Neutrophil (primary cell): Measurements from ENCODE around the gene GLRA3.
"Not testable (repeated sequence)": the region's sequence is repeated elsewhere in the genome, so short reads cannot be mapped to it uniquely, and the experiment has no call there.

Experiments
- H3K27ac ChIP-seq: fragments of 200-600 bp; sonication (generic); 2 replicates; pipeline ENCODE4 v1.5.1; 2016; ENCODE audit warnings: mild to moderate bottlenecking, moderate library complexity
- H3K27me3 ChIP-seq: fragments of 200-600 bp; sonication (generic); 2 replicates; pipeline ENCODE4 v1.6.0; 2016; ENCODE audit warnings: mild to moderate bottlenecking
- H3K36me3 ChIP-seq: fragments of 200-600 bp; sonication (generic); 2 replicates; pipeline ENCODE4 v1.5.1; 2017
- H3K4me1 ChIP-seq, 2 experiments: fragments of 200-600 bp in 1 of 2; sonication (generic) in 1 of 2; 1 replicate in 1 of 2; 2 replicates in 1 of 2; pipeline versions ENCODE4 v1.5.1 to v1.6.1; 2013 to 2016; ENCODE audit warnings: low read depth in 1 of 2, low read length in 1 of 2, mild to moderate bottlenecking in 1 of 2, moderate library complexity in 1 of 2; ENCODE audit not compliant: control insufficient read depth in 1 of 2, insufficient read depth in 1 of 2
- H3K4me3 ChIP-seq, 2 experiments: fragments of 200-600 bp in 1 of 2; sonication (generic) in 1 of 2; 1 replicate in 1 of 2; 2 replicates in 1 of 2; pipeline ENCODE4 v1.5.1; 2013 to 2016; ENCODE audit warnings: low read depth in 1 of 2, low read length in 1 of 2, mild to moderate bottlenecking in 1 of 2, moderate library complexity in 1 of 2
- H3K9me3 ChIP-seq: fragments of 200-600 bp; sonication (generic); 2 replicates; pipeline ENCODE4 v1.5.1; 2016
- TF ChIP-seq, protein P1 (sequence below): fragments of 200-600 bp; sonication (generic); IDR thresholded peaks from 2 replicates; pipeline ENCODE4 v1.5.1; 2016; ENCODE audit warnings: antibody characterized with exemption

GLRA3 gene

DNA sequence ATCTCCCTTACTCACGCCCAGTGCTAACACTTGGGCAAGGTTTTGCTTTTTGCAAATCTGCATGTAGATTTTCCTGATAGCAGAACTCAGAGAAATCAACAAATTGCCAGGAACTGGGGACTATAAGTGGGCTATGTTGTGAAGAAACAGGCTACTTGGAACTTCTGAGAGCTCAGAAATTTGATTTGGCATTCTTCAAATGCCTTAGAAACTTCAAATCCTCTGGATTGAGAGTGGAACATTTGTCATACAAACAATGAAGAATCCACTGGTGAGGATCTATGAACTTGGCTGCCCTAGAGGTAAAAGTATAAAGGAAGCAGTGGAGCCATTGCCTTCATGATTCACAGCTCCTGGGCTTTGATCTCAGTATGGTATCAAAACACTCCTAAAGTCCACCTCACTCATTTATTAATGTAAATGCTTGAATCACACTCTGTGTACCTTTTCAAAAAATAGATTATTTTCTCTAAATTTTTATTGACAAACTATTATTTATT lies 126.0 kb downstream of the GLRA3 start:
- Histone ChIP-seq H3K9me3 (no peaks in the 10 kb centered on the region), H3K4me3 (no peak overlapping the region), H3K27ac (no peak overlapping the region), H3K27me3 (peaks cover 4% of the 10 kb centered on the region), H3K36me3 (no peaks in the 10 kb centered on the region), H3K4me1 (peaks cover 6% of the 10 kb centered on the region in 2 experiments)
- TF ChIP-seq, protein P1, sequence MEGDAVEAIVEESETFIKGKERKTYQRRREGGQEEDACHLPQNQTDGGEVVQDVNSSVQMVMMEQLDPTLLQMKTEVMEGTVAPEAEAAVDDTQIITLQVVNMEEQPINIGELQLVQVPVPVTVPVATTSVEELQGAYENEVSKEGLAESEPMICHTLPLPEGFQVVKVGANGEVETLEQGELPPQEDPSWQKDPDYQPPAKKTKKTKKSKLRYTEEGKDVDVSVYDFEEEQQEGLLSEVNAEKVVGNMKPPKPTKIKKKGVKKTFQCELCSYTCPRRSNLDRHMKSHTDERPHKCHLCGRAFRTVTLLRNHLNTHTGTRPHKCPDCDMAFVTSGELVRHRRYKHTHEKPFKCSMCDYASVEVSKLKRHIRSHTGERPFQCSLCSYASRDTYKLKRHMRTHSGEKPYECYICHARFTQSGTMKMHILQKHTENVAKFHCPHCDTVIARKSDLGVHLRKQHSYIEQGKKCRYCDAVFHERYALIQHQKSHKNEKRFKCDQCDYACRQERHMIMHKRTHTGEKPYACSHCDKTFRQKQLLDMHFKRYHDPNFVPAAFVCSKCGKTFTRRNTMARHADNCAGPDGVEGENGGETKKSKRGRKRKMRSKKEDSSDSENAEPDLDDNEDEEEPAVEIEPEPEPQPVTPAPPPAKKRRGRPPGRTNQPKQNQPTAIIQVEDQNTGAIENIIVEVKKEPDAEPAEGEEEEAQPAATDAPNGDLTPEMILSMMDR, result no peak

DNA sequence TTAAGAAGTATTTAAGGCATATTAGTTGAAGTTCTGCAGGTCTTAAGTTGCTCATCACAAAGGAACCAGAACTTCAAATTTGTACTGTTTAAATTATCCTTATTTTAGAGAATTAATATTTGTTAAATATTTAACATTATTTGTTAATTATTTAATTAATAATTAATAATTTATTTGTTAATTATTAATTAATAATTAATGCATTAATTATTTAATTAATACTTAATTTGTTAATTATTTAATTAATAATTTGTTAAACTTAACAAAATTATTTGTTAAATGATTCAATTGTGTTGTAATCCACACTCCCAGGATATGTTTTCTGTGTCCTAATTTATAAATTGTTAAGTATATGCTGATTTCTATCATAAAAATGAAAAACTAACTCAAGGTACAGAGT lies 129.4 kb downstream of the GLRA3 start:
- Histone ChIP-seq H3K9me3 (no peaks in the 10 kb centered on the region), H3K4me1 (peaks cover 23% of the 10 kb centered on the region in 2 experiments), H3K4me3 (no peak overlapping the region), H3K27ac (no peak overlapping the region), H3K36me3 (no peaks in the 10 kb centered on the region), H3K27me3 (peaks cover 4% of the 10 kb centered on the region)
- TF ChIP-seq, protein P1, result no peak

DNA sequence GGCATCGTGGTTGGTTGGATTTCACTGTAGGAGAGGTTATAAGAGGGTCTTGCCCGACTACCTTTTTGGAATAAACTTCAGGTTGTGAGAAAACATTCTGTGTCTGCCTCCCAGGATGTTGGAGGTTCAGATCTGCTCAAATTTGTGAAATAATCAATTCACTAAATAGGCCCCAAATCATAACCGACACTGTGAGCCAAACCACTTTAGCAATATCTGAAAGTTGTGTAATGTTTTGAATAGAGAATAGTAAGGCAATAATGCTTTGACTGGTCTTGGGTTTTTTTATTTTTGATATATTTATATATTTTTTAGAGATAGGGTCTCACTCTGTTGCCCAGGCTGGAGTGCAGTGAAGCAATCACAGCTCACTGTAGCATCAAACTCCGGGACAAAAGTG lies 131.2 kb downstream of the GLRA3 start:
- Histone ChIP-seq H3K36me3 (no peaks in the 10 kb centered on the region), H3K27me3 (no peaks in the 10 kb centered on the region), H3K4me1 (peaks cover 23% of the 10 kb centered on the region in 2 experiments), H3K9me3 (no peaks in the 10 kb centered on the region), H3K27ac (peak overlapping the region; percentile 57), H3K4me3 (no peak overlapping the region)
- TF ChIP-seq, protein P1, result no peak

DNA sequence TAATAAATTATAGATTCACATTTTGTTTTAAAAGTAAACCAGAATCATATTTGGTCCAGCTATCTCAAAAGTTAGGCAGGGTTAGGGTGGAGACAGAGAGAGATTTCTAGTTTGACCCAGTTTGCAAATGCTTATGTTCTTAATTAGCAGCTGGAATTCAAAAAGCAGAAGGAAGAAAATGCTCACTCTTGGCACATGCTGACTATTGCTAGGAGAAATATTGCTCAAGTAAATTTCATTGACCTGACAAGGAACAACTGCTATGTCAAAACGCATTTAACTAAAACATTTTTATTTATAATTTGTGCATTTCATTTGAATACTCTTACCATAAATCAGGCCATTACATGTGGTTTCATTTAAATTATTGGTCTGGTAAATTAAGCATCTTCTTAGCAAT lies 131.8 kb downstream of the GLRA3 start:
- no peak overlapping the region for H3K4me3 ChIP-seq
- TF ChIP-seq, protein P1, result no peak
- no peaks in the 10 kb centered on the region for H3K9me3 ChIP-seq
- H3K27ac ChIP-seq, result peak overlapping the region; percentile 57
- H3K27me3 ChIP-seq, result no peaks in the 10 kb centered on the region
- H3K36me3 ChIP-seq, result no peaks in the 10 kb centered on the region
- H3K4me1 ChIP-seq, result peaks cover 21 to 23% of the 10 kb centered on the region in 2 experiments

DNA sequence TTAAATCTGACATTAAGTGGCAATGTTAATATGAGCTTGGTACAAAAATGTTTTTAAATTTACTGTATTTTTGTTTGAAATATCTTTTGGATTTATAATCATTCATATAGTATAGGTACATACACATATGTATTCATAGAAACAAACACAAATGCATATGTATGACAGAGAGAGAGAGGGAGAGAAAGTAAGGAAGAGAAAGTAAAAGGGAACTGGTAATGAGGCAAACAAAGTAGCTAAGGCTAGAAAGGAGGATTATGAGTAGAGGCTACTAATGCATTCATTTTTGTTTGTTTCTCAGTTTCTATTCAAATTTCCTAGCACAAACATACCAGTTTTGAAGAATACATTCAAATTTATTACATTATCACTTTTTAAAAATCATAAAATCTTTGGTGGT lies 132.4 kb downstream of the GLRA3 start:
- Histone ChIP-seq H3K27ac (peak overlapping the region; percentile 57), H3K9me3 (no peaks in the 10 kb centered on the region), H3K4me1 (peaks cover 19 to 20% of the 10 kb centered on the region in 2 experiments), H3K4me3 (no peak overlapping the region), H3K27me3 (no peaks in the 10 kb centered on the region), H3K36me3 (no peaks in the 10 kb centered on the region)
- TF ChIP-seq, protein P1, result no peak

DNA sequence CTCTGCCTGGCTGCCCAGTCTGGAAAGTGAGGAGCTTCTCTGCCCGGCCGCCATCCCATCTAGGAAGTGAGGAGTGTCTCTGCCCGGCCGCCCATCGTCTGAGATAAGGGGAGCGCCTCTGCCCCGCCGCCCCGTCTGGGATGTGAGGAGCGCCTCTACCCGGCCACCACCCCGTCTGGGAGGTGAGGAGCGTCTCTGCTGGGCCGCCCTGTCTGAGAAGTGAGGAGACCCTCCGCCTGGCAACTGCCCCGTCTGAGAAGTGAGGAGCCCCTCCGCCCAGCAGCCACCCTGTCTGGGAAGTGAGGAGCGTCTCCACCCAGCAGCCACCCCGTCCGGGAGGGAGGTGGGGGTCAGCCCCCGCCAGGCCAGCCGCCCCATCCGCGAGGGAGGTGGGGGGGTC lies 137.2 kb downstream of the GLRA3 start:
- H3K27ac ChIP-seq, H3K27me3 ChIP-seq, H3K4me3 ChIP-seq, H3K4me1 ChIP-seq, H3K36me3 ChIP-seq, H3K9me3 ChIP-seq: not testable (repeated sequence)
